Measurements from ENCODE around the gene CTAGE1. TPM values are rescaled to one million over a fixed set of nuclear protein-coding genes. Genes with fewer than 3 reads are reported as not detected.

The CTAGE1 gene
- polyA plus RNA-seq, 1 of the 3 experiments (the other 2 are of a cell fraction): 0.07 TPM

GRCh38 chr18:22405142-22405541, 12.6 kb downstream of the CTAGE1 start:
- CTCF ChIA-PET: no interaction called here
- no peaks in the 10 kb centered on the region for H3K4me1 ChIP-seq (ENCODE audit: control insufficient read depth in 1 of 2, insufficient read depth in 2 of 2, low read depth in 1 of 2, low read length in 1 of 2)
- no peak overlapping the region for H3K4me2 ChIP-seq
- H3K9ac ChIP-seq: no peak overlapping the region
- peaks cover 13% of the 10 kb centered on the region; the same call in 1 of the 2 replicates for H3K27me3 ChIP-seq (ENCODE audit: insufficient read depth)
- no peaks in the 10 kb centered on the region for H4K20me1 ChIP-seq (ENCODE audit: insufficient read depth)
- DNase-seq: no peak
- H2AFZ ChIP-seq (ENCODE audit: low read depth): no peak overlapping the region
- POLR2A ChIA-PET: no interaction called here
- no peak overlapping the region for H3K4me3 ChIP-seq (ENCODE audit: low read depth in 2 of 2, low read length in 1 of 2)
- no peaks in the 10 kb centered on the region for H3K79me2 ChIP-seq (ENCODE audit: insufficient read depth)
- H3K9me3 ChIP-seq: no peaks in the 10 kb centered on the region
- no peak for TF ChIP-seq PBX3 (IDR thresholded peaks at IDR 0.05)
- no peak overlapping the region for H3K27ac ChIP-seq (ENCODE audit: low read depth in 2 of 2, low read length in 1 of 2)
- H3F3A ChIP-seq (replicated peaks; ENCODE audit: insufficient read depth): no peaks in the 10 kb centered on the region
- no peaks in the 10 kb centered on the region for H3K9me2 ChIP-seq
- H3K36me3 ChIP-seq (replicated peaks in 1 of 2; ENCODE audit: control insufficient read depth in 1 of 2, insufficient read depth in 2 of 2, low read length in 1 of 2): no peaks in the 10 kb centered on the region

GRCh38 chr18:22403950-22404349, 13.8 kb downstream of the CTAGE1 start:
- H3K9ac ChIP-seq: no peak overlapping the region
- H4K20me1 ChIP-seq (ENCODE audit: insufficient read depth): no peaks in the 10 kb centered on the region
- peaks cover 20% of the 10 kb centered on the region; the same call in 1 of the 2 replicates for H3K27me3 ChIP-seq (ENCODE audit: insufficient read depth)
- H3K27ac ChIP-seq (ENCODE audit: low read depth in 2 of 2, low read length in 1 of 2): no peak overlapping the region
- CTCF ChIA-PET: no interaction called here
- POLR2A ChIA-PET: no interaction called here
- no peak for TF ChIP-seq ZBTB33 (IDR thresholded peaks at IDR 0.05; ENCODE audit: borderline replicate concordance, low read depth)
- TF ChIP-seq GABPA (IDR thresholded peaks at IDR 0.05; ENCODE audit: low read depth): no peak
- TF ChIP-seq MXI1 (IDR thresholded peaks at IDR 0.05; ENCODE audit: low read depth, low read length): no peak
- TF ChIP-seq MAX (IDR thresholded peaks at IDR 0.05; ENCODE audit: low read depth): no peak
- TF ChIP-seq EZH2phosphoT487 (IDR thresholded peaks at IDR 0.05; ENCODE audit: borderline replicate concordance, low read depth): no peak
- no peak for DNase-seq
- no peaks in the 10 kb centered on the region for H3F3A ChIP-seq (replicated peaks; ENCODE audit: insufficient read depth)
- no peaks in the 10 kb centered on the region for H3K9me2 ChIP-seq
- WGBS (ENCODE audit: low lambda C conversion rate): 31% methylated on average over 3 of the region's 3 CpGs
- no peak overlapping the region for H3K4me2 ChIP-seq
- no peak overlapping the region for H2AFZ ChIP-seq (ENCODE audit: low read depth)
- no peaks in the 10 kb centered on the region for H3K36me3 ChIP-seq (replicated peaks in 1 of 2; ENCODE audit: control insufficient read depth in 1 of 2, insufficient read depth in 2 of 2, low read length in 1 of 2)
- no peak overlapping the region for H3K4me3 ChIP-seq (ENCODE audit: low read depth in 2 of 2, low read length in 1 of 2)
- no peaks in the 10 kb centered on the region for H3K9me3 ChIP-seq
- no peaks in the 10 kb centered on the region for H3K79me2 ChIP-seq (ENCODE audit: insufficient read depth)
- no peaks in the 10 kb centered on the region for H3K4me1 ChIP-seq (ENCODE audit: control insufficient read depth in 1 of 2, insufficient read depth in 2 of 2, low read depth in 1 of 2, low read length in 1 of 2)

GRCh38 chr18:22399949-22400348, 17.8 kb downstream of the CTAGE1 start:
- H3K4me2 ChIP-seq: no peak overlapping the region
- H3K79me2 ChIP-seq (ENCODE audit: insufficient read depth): no peaks in the 10 kb centered on the region
- WGBS (ENCODE audit: low lambda C conversion rate): 11% methylated on average over 3 of the region's 3 CpGs
- H2AFZ ChIP-seq (ENCODE audit: low read depth): no peak overlapping the region
- no peak overlapping the region for H3K4me3 ChIP-seq (ENCODE audit: low read depth in 2 of 2, low read length in 1 of 2)
- ChIA-PET CTCF (no interaction called here), POLR2A (no interaction called here)
- H3K27me3 ChIP-seq (ENCODE audit: insufficient read depth): peaks cover 27% of the 10 kb centered on the region; the same call in 1 of the 2 replicates
- no peak overlapping the region for H3K9ac ChIP-seq
- H3K9me2 ChIP-seq: no peaks in the 10 kb centered on the region
- DNase-seq: no peak
- TF ChIP-seq RAD21 (IDR thresholded peaks at IDR 0.05; ENCODE audit: low read length): no peak
- no peak for TF ChIP-seq GABPA (IDR thresholded peaks at IDR 0.05; ENCODE audit: low read depth)
- no peak for TF ChIP-seq FOXJ3 (CRISPR knock-in tag; IDR thresholded peaks at IDR 0.05)
- no peak for TF ChIP-seq YY1 (IDR thresholded peaks at IDR 0.05; ENCODE audit: low read depth)
- TF ChIP-seq GATA2 (CRISPR knock-in tag; IDR thresholded peaks at IDR 0.05): no peak
- TF ChIP-seq NRF1 (IDR thresholded peaks at IDR 0.05; ENCODE audit: low read depth, low read length): no peak
- TF ChIP-seq RXRA (IDR thresholded peaks at IDR 0.05; ENCODE audit: borderline replicate concordance, low read depth): no peak
- no peak for TF ChIP-seq RFX5 (IDR thresholded peaks at IDR 0.05; ENCODE audit: low read length)
- TF ChIP-seq, protein P1, sequence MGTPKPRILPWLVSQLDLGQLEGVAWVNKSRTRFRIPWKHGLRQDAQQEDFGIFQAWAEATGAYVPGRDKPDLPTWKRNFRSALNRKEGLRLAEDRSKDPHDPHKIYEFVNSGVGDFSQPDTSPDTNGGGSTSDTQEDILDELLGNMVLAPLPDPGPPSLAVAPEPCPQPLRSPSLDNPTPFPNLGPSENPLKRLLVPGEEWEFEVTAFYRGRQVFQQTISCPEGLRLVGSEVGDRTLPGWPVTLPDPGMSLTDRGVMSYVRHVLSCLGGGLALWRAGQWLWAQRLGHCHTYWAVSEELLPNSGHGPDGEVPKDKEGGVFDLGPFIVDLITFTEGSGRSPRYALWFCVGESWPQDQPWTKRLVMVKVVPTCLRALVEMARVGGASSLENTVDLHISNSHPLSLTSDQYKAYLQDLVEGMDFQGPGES (IDR thresholded peaks at IDR 0.05; ENCODE audit: low read depth, low read length): no peak
- no peak for TF ChIP-seq FOSL2 (IDR thresholded peaks at IDR 0.05; ENCODE audit: borderline replicate concordance, low read depth)
- TF ChIP-seq TEAD4 (IDR thresholded peaks at IDR 0.05; ENCODE audit: borderline replicate concordance, insufficient read depth): no peak
- TF ChIP-seq TAF1 (IDR thresholded peaks at IDR 0.05; ENCODE audit: borderline replicate concordance, low read depth, low read length): no peak
- TF ChIP-seq TCF12 (IDR thresholded peaks at IDR 0.05): no peak
- TF ChIP-seq NFIC (IDR thresholded peaks at IDR 0.05; ENCODE audit: borderline replicate concordance): no peak
- TF ChIP-seq POLR2AphosphoS5 (IDR thresholded peaks at IDR 0.05; ENCODE audit: low read depth, low read length): no peak
- no peak for TF ChIP-seq FOXM1 (IDR thresholded peaks at IDR 0.05; ENCODE audit: low read depth)
- no peaks in the 10 kb centered on the region for H4K20me1 ChIP-seq (ENCODE audit: insufficient read depth)
- H3F3A ChIP-seq (replicated peaks; ENCODE audit: insufficient read depth): no peaks in the 10 kb centered on the region
- no peaks in the 10 kb centered on the region for H3K36me3 ChIP-seq (replicated peaks in 1 of 2; ENCODE audit: control insufficient read depth in 1 of 2, insufficient read depth in 2 of 2, low read length in 1 of 2)
- no peak overlapping the region for H3K27ac ChIP-seq (ENCODE audit: low read depth in 2 of 2, low read length in 1 of 2)
- H3K4me1 ChIP-seq (ENCODE audit: control insufficient read depth in 1 of 2, insufficient read depth in 2 of 2, low read depth in 1 of 2, low read length in 1 of 2): no peaks in the 10 kb centered on the region
- no peaks in the 10 kb centered on the region for H3K9me3 ChIP-seq
